HepG2 (cell line): ENCODE data around the gene HDDC3. TPM values are rescaled to one million over a fixed set of nuclear protein-coding genes. Genes with fewer than 3 reads are reported as not detected.

Source experiments
- ATAC-seq: fragments of 200-7000 bp; cut with Tn5 transposase; 3 replicates; pipeline ENCODE4 v1.9.1; 2020; ENCODE audit warnings: mild to moderate bottlenecking, moderate library complexity
- BruUV-seq: library from RNA; stranded (reverse); fragments of 400-500 nt; replicated peaks from 2 replicates; lab custom pipeline; 2021; lab: Mats Ljungman, UMichigan
- CTCF ChIA-PET: fragments of 300-600 bp; formaldehyde crosslinking; extraction: SDS; loops from one replicate; lab custom pipeline; 2021; ENCODE audit warnings: low total read pairs, inconsistent platforms, low intra/inter-chr PET ratio; lab: Yijun Ruan, JAX
- POLR2A ChIA-PET: fragments of 350-600 bp; sonication (Branson Sonifier 250); formaldehyde crosslinking; loops from one replicate; lab custom pipeline; 2020; ENCODE audit warnings: antibody characterized with exemption, inconsistent platforms; lab: Yijun Ruan, JAX
- DNase-seq: peaks from one replicate; pipeline ENCODE4 v3.0.0-alpha.2; 2015; ENCODE audit warnings: low spot score
- FAIRE-seq: peaks from 3 replicates; lab custom pipeline; 2011; peaks lifted over from hg19 to GRCh38; lab: Jason Lieb, UNC
- H2AFZ ChIP-seq: one replicate; pipeline ENCODE4 v1.6.1; 2011; ENCODE audit warnings: low read length, inconsistent platforms
- H3K27ac ChIP-seq: fragments of 300-600 bp; 3 replicates; pipeline ENCODE4 v1.8.0; 2011; ENCODE audit warnings: mixed run types, mild to moderate bottlenecking, mixed read lengths, low read length, inconsistent platforms; ENCODE audit not compliant: insufficient read depth; ENCODE audit errors: extremely low read length
- H3K27me3 ChIP-seq, 2 experiments: fragments of 200-600 bp in 1 of 2; 2 replicates in 1 of 2; 3 replicates in 1 of 2; pipeline versions ENCODE4 v1.6.0 to v1.8.0; 2011; ENCODE audit warnings: low read length in 2 of 2, mild to moderate bottlenecking in 2 of 2, moderate library complexity in 2 of 2, inconsistent platforms in 1 of 2; ENCODE audit not compliant: insufficient read depth in 2 of 2, control insufficient read depth in 1 of 2
- H3K36me3 ChIP-seq, 2 experiments: fragments of 200-600 bp in 1 of 2; replicated peaks in 1 of 2; 2 replicates in 1 of 2; 3 replicates in 1 of 2; pipeline versions ENCODE4 v1.5.1 to v1.8.0; 2011; ENCODE audit warnings: low read length in 2 of 2, inconsistent platforms in 1 of 2; ENCODE audit not compliant: insufficient read depth in 2 of 2, control insufficient read depth in 1 of 2
- H3K4me1 ChIP-seq: 2 replicates; pipeline ENCODE4 v1.5.1; 2012; ENCODE audit warnings: low read length, inconsistent platforms; ENCODE audit not compliant: insufficient read depth
- H3K4me2 ChIP-seq: 2 replicates; pipeline ENCODE4 v1.6.0; 2011; ENCODE audit warnings: low read depth, low read length, inconsistent platforms
- H3K4me3 ChIP-seq, 3 experiments: fragments of 200-600 bp in 1 of 3; sonication (generic), shearing (Covaris generic) in 1 of 3; replicated peaks in 1 of 3; 2 replicates each; pipeline ENCODE4 v1.5.1; 2011 to 2016; ENCODE audit warnings: low read length in 3 of 3, inconsistent platforms in 2 of 3, low read depth in 2 of 3, mild to moderate bottlenecking in 2 of 3, control low read depth in 1 of 3, mixed read lengths in 1 of 3; ENCODE audit not compliant: insufficient read depth in 1 of 3
- H3K79me2 ChIP-seq: one replicate; pipeline ENCODE4 v1.6.1; 2011; ENCODE audit warnings: low read length, inconsistent platforms; ENCODE audit not compliant: insufficient read depth
- H3K9ac ChIP-seq: 2 replicates; pipeline ENCODE4 v1.6.0; 2011; ENCODE audit warnings: mild to moderate bottlenecking, low read depth, low read length, inconsistent platforms; ENCODE audit not compliant: insufficient read depth
- H3K9me3 ChIP-seq: 2 replicates; pipeline ENCODE4 v1.5.1; 2012; ENCODE audit warnings: mild to moderate bottlenecking, low read length
- H4K20me1 ChIP-seq: 2 replicates; pipeline ENCODE4 v1.6.0; 2011; ENCODE audit warnings: inconsistent platforms, mild to moderate bottlenecking, low read length, moderate library complexity; ENCODE audit not compliant: insufficient read depth
- AGO1 ChIP-seq: fragments of 200-400 bp; formaldehyde crosslinking; IDR thresholded peaks from 2 replicates; pipeline ENCODE4 v1.6.1; 2017; ENCODE audit warnings: mild to moderate bottlenecking, low read depth, low read length, moderate library complexity; ENCODE audit not compliant: poor library complexity, severe bottlenecking
- AGO2 ChIP-seq: fragments of 200-400 bp; formaldehyde crosslinking; optimal IDR thresholded peaks from 2 replicates; pipeline ENCODE3; 2017; ENCODE audit warnings: mild to moderate bottlenecking, low read depth, low read length, moderate library complexity
- ELF3 ChIP-seq: IDR thresholded peaks from 2 replicates; pipeline ENCODE4 v1.6.1; 2016; ENCODE audit warnings: missing genetic modification reagents, missing compliant biosample characterization
- WGBS: methylation state at CpG from one replicate; pipeline ENCODE4 v1.1.6; 2017; ENCODE audit warnings: low lambda C conversion rate; 5-methylcytosine and 5-hydroxymethylcytosine counted together
- in situ Hi-C: cut with HindIII; loops from 2 replicates; pipeline ENCODE4 v1.10.0; 2017; ENCODE audit warnings: low pct_unique_long_range_greater_than_20kb; ENCODE audit not compliant: extremely low pct_ligation_motif_present
- intact Hi-C: fragments of 100-400 bp; cut with micrococcal nuclease; formaldehyde crosslinking; loops from one replicate; pipeline ENCODE4 v1.10.0; 2022; ENCODE audit not compliant: unreplicated experiment
- polyA plus RNA-seq, 8 experiments: library from polyadenylated mRNA; depleted of rRNA in 3 of 8; stranded (reverse) in 7 of 8; unstranded in 1 of 8; fragments of >200 nt; fragmentation: Illumina TruSeq in 4 of 8; extraction: Trizol in 4 of 8; gene quantifications; 2 replicates each; pipeline versions ENCODE4 v1.2.1 to v1.2.3, GENCODE V29; 2011 to 2016; ENCODE audit warnings: low read depth in 4 of 8, missing spikeins in 1 of 8, mixed read lengths in 1 of 8; ENCODE audit not compliant: insufficient read depth in 1 of 8
- total RNA-seq, 5 experiments: library from RNA; depleted of rRNA; stranded (reverse); fragments of >200 nt; fragmentation: Illumina TruSeq; extraction: Trizol; gene quantifications; 2 replicates each; pipeline ENCODE4 v1.2.3, GENCODE V29; 2016; ENCODE audit warnings: low read depth in 1 of 5
- TF ChIP-seq, protein P1 (sequence below): sonication (generic); formaldehyde crosslinking; conservative IDR thresholded peaks from 2 replicates; pipeline ENCODE4 v1.8.0; 2022; ENCODE audit warnings: low read depth, missing genetic modification reagents

Gene HDDC3
- total and polyA plus RNA-seq, 2 of the 13 experiments (the other 11 are each of a cell fraction or from before 2014, with no cell fraction given) = 18.7 to 28.3 TPM

- no peak for TF ChIP-seq ELF3 (CRISPR knock-in tag)
- TF ChIP-seq, protein P1, sequence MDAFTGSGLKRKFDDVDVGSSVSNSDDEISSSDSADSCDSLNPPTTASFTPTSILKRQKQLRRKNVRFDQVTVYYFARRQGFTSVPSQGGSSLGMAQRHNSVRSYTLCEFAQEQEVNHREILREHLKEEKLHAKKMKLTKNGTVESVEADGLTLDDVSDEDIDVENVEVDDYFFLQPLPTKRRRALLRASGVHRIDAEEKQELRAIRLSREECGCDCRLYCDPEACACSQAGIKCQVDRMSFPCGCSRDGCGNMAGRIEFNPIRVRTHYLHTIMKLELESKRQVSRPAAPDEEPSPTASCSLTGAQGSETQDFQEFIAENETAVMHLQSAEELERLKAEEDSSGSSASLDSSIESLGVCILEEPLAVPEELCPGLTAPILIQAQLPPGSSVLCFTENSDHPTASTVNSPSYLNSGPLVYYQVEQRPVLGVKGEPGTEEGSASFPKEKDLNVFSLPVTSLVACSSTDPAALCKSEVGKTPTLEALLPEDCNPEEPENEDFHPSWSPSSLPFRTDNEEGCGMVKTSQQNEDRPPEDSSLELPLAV (CRISPR knock-in tag) = no peak
Measured at GRCh38 chr15:90890839-90891238, 41.5 kb downstream of the HDDC3 start (continued).

- no peaks in the 10 kb centered on the region for H3K9me3 ChIP-seq
- no peaks in the 10 kb centered on the region for H3K79me2 ChIP-seq
- no peak overlapping the region for H3K4me2 ChIP-seq
- ATAC-seq (no peak), FAIRE-seq (no peak), DNase-seq (no peak)
- no peak overlapping the region for H3K27ac ChIP-seq
- no peak overlapping the region for H3K4me3 ChIP-seq
- in situ Hi-C loops (loop anchor here (5.0 kb wide), 2 partner anchors 73 to 243 kb away; no protein-coding TSS in a partner anchor), intact Hi-C loops (loop anchor here (5.0 kb wide), 1 partner anchor 42 kb away; the partner anchor contains the start of gene HDDC3)
- peaks cover 19% of the 10 kb centered on the region for H3K4me1 ChIP-seq
- H4K20me1 ChIP-seq = no peaks in the 10 kb centered on the region
- CTCF ChIA-PET = no interaction called here
- WGBS = 79% methylated on average over 16 of the region's 31 CpGs
- no peak overlapping the region for H2AFZ ChIP-seq
- no peak for TF ChIP-seq AGO2
- TF ChIP-seq AGO1 = peak; percentile 29
- BruUV-seq = no TSS peak
- H3K9ac ChIP-seq = no peak overlapping the region
- POLR2A ChIA-PET = interaction anchor here (1.6 kb wide), 1 partner anchor 42 kb away, joined by 6 read pairs; no protein-coding TSS in a partner anchor
- H3K36me3 ChIP-seq = no peaks in the 10 kb centered on the region
- H3K27me3 ChIP-seq = peaks cover 0 to 7% of the 10 kb centered on the region in 2 experiments; a peak in 2 of 5 replicates
Measured at GRCh38 chr15:90889736-90890456, 42.5 kb downstream of the HDDC3 start.
